Pancreas (tissue), 10 donors: ENCODE measurements around the gene SMARCD1. TPM values are rescaled to one million over a fixed set of nuclear protein-coding genes. Genes with fewer than 3 reads are reported as not detected.
"Not testable (repeated sequence)": the region's sequence is repeated elsewhere in the genome, so short reads cannot be mapped to it uniquely, and the experiment has no call there.

Experiments
- ATAC-seq, 4 donors: fragments of 200-7000 bp; cut with Tn5 transposase; one replicate each; pipeline versions ENCODE4 v1.8.0 to v1.9.1; 2020; ENCODE audit warnings: mild to moderate bottlenecking in 4 of 4, moderate library complexity in 4 of 4
- DNase-seq, 6 donors: peaks; one replicate each; pipeline ENCODE4 v3.0.0-alpha.2; 2020
- FAIRE-seq: peaks from 2 replicates; lab custom pipeline; 2012; peaks lifted over from hg19 to GRCh38; lab: Jason Lieb, UNC
- H3K27ac ChIP-seq, 4 donors: fragments of 200-600 bp; sonication (generic); 1 replicate in 3 of 4; 2 replicates in 1 of 4; pipeline versions ENCODE4 v1.5.0 to v1.8.0; 2020
- H3K27me3 ChIP-seq, 4 donors: fragments of 200-600 bp; one replicate each; pipeline ENCODE4 v1.8.0; 2021
- H3K36me3 ChIP-seq, 3 donors: fragments of 200-600 bp; sonication (generic) in 1 of 3; one replicate each; pipeline versions ENCODE4 v1.5.0 to v1.8.0; 2020 to 2021
- H3K4me1 ChIP-seq, 3 donors: fragments of 200-600 bp; one replicate each; pipeline ENCODE4 v1.8.0; 2021
- H3K4me3 ChIP-seq, 4 donors: fragments of 200-600 bp; sonication (generic) in 2 of 4; one replicate each; pipeline versions ENCODE4 v1.5.0 to v1.8.0; 2020 to 2021
- H3K9me3 ChIP-seq, 4 donors: fragments of 200-600 bp; one replicate each; pipeline ENCODE4 v1.8.0; 2021
- WGBS, 2 donors: extraction: QIAGEN DNeasy Blood & Tissue Kit; methylation state at CpG; one replicate each; pipeline ENCODE4 v1.1.7; 2013; 5-methylcytosine and 5-hydroxymethylcytosine counted together
- intact Hi-C, 3 donors: fragments of 100-400 bp; cut with DNase I; formaldehyde crosslinking; loops; one replicate each; pipeline versions ENCODE4 v1.11.1 to v1.14.2; 2022
- polyA plus RNA-seq, 2 donors: library from polyadenylated mRNA; stranded (reverse); fragments of 200-250 nt; gene quantifications; one replicate each; pipeline ENCODE4 v1.2.3, GENCODE V29; 2013
- total RNA-seq, 6 donors: library from RNA; stranded (reverse); fragmentation: NEBNext Ultra II Directional in 4 of 6; extraction: Animal tissue kit (Norgen Biotek cat#: 25700) in 4 of 6; gene quantifications; one replicate each; pipeline versions ENCODE4 v1.2.1 to v1.2.4, GENCODE V29; 2021 to 2023
- TF ChIP-seq, protein P1 (sequence below), 4 donors: fragments of 200-600 bp; sonication (generic) in 3 of 4; IDR thresholded peaks; one replicate each; pipeline versions ENCODE4 v1.5.0 to v1.8.0; 2021; ENCODE audit warnings: antibody characterized with exemption in 4 of 4
- donor health status: healthy with polysubstance abuse.
- donor health status: DM: no; HTN: no; CAD: no; lungs with moderate emphysema.
- donor health status: DM: no; HTN: no; CAD: no.
- donor health status: control.
- donor health status: control.
- donor health status: Bipolar disorder and iron deficiency.
- donor health status: DM: yes; HTN: yes; CAD: no.
- donor health status: DM: no; HTN: no; CAD: no.
- donor health status: DM: no; HTN: no; CAD: no.
- donor health status: DM: yes; HTN: yes; CAD: no.

SMARCD1 gene
- total and polyA plus RNA-seq, 8 donors: 12.5 to 22.8 (median 15.4) TPM

DNA sequence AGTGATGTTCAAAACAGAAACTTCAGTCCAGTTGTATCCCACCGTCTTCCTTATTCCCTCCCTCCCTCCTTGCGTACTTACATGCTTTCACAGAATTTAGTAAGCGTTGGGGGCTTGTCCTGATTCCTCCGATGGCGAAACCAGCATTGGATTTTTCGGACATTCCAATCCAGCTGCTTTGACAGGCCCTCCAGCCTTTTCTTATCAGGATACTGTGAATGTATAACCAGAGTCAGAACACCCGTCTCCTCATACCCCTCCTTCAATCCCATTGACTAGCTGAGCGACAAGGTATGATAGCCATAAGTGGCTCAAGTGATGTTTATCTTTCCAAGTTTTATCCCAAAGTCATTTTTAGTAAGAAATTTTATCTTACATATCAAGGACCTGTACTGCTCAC lies 57.9 kb downstream of the SMARCD1 start:
- FAIRE-seq (no peak), ATAC-seq (peak in 1 of 4 donors; percentile 59), DNase-seq (no peak)
- TF ChIP-seq, protein P1, sequence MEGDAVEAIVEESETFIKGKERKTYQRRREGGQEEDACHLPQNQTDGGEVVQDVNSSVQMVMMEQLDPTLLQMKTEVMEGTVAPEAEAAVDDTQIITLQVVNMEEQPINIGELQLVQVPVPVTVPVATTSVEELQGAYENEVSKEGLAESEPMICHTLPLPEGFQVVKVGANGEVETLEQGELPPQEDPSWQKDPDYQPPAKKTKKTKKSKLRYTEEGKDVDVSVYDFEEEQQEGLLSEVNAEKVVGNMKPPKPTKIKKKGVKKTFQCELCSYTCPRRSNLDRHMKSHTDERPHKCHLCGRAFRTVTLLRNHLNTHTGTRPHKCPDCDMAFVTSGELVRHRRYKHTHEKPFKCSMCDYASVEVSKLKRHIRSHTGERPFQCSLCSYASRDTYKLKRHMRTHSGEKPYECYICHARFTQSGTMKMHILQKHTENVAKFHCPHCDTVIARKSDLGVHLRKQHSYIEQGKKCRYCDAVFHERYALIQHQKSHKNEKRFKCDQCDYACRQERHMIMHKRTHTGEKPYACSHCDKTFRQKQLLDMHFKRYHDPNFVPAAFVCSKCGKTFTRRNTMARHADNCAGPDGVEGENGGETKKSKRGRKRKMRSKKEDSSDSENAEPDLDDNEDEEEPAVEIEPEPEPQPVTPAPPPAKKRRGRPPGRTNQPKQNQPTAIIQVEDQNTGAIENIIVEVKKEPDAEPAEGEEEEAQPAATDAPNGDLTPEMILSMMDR (IDR thresholded peaks at IDR 0.05): no peak
- 54 to 56% methylated on average over 8 of the region's 8 CpGs for WGBS, 2 donors
- Histone ChIP-seq H3K4me3 (no peak overlapping the region), H3K9me3 (no peaks in the 10 kb centered on the region), H3K27me3 (no peaks in the 10 kb centered on the region), H3K36me3 (peaks cover 0 to 8% (median 0%) of the 10 kb centered on the region in 3 donors), H3K27ac (peak overlapping the region in 1 of 4 donors; percentile 0), H3K4me1 (no peaks in the 10 kb centered on the region)
- intact Hi-C loops: no loop called here

DNA sequence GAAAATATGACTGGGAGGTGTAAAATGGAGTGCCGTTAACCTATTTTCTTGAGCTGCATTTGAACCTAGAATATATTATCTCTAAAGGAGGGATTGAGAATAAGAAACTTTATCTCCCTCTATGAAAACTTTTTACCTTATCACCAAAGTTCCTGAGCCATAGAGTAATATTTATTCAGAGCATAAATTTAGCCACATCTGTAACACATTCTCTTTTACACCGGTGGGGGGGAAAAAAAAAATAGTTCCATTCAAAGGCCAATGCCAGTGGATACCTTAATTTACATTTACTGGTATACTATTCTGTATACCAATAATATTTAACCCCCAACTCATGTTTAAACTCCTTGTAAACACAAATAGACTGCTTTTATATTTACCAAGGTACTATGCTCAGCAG lies 60.3 kb downstream of the SMARCD1 start:
- intact Hi-C loops: no loop called here
- WGBS, 2 donors: 46 to 54% methylated on average over 2 of the region's 2 CpGs
- no peak overlapping the region for H3K4me3 ChIP-seq
- H3K9me3 ChIP-seq: no peaks in the 10 kb centered on the region
- H3K27me3 ChIP-seq: no peaks in the 10 kb centered on the region
- no peak for DNase-seq
- no peaks in the 10 kb centered on the region for H3K4me1 ChIP-seq
- no peak for FAIRE-seq
- H3K27ac ChIP-seq: no peak overlapping the region
- no peak for ATAC-seq
- H3K36me3 ChIP-seq: peaks cover 0 to 8% (median 0%) of the 10 kb centered on the region in 3 donors
- TF ChIP-seq, protein P1 (IDR thresholded peaks at IDR 0.05): no peak

DNA sequence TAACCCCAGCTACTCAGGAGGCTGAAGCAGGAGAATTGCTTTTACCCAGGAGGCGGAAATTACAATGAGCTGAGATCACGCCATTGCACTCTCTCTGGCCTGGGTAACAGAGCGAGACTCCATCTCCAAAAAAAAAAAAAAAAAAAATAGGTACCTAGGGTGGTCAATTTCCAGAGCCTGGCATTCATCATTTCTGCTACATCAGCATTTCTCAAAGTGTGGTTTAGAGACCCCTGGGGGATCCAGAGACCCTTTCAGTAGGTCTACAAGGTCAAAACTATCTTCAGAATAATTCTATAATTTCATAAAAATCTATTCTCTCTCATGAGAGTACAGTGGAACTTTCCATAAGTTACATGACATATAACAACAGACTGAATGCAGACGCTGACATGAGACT lies 62.1 kb downstream of the SMARCD1 start:
- H3K9me3 ChIP-seq: no peaks in the 10 kb centered on the region
- H3K27ac ChIP-seq: no peak overlapping the region
- no peaks in the 10 kb centered on the region for H3K4me1 ChIP-seq
- no peak overlapping the region for H3K4me3 ChIP-seq
- DNase-seq (no peak), ATAC-seq (no peak), FAIRE-seq (no peak)
- 95 to 97% methylated on average over 4 of the region's 4 CpGs for WGBS, 2 donors
- no peaks in the 10 kb centered on the region for H3K36me3 ChIP-seq
- TF ChIP-seq, protein P1 (IDR thresholded peaks at IDR 0.05): no peak
- no peaks in the 10 kb centered on the region for H3K27me3 ChIP-seq
- intact Hi-C loops: no loop called here

DNA sequence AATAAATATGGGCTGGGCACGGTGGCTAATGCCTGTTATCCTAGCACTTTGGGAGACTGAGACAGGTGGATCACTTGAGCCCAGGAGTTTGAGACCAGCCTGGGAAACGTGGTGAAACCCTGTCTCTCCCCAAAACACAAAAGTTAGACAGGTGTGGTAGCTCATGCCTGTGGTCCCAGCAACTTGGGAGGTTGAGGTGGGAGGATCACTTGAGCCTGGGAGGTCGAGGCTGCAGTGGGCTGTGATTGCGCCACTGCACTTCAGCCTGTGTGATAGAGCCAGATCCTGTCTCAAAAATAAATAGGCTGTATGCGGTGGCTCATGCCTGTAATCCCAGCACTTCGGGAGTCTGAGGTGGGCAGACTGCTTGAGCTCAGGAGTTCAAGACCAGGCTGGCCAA lies 62.9 kb downstream of the SMARCD1 start:
- not testable (repeated sequence) for DNase-seq, ATAC-seq
- WGBS, 2 donors: 88 to 89% methylated on average over 6 of the region's 6 CpGs

DNA sequence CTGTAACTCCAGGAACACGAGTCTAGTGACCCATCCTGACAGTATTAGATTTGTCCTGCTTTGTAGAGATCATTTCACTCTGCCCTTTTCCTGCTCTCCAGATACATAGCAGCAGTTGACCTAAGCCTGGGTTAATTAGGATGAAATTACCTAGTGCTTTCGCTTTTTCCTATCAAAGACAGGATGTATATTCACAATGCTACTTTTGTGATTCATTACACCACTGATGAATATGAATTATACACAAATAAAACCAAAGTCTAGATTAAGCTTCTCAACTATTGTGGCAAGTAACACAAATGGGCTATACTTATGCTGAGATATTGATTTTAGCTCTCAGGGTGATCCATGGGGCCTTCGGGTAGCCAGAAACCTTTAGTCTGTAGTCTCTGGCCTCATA lies 64.2 kb downstream of the SMARCD1 start:
- intact Hi-C loops: no loop called here

More for the DNA sequence above, 62.9 kb downstream of the SMARCD1 start:
- FAIRE-seq, H3K36me3 ChIP-seq, H3K27ac ChIP-seq, H3K4me1 ChIP-seq, H3K4me3 ChIP-seq, intact Hi-C loops, H3K27me3 ChIP-seq, H3K9me3 ChIP-seq: not testable (repeated sequence)

More for the DNA sequence above, 64.2 kb downstream of the SMARCD1 start:
- Histone ChIP-seq H3K27ac (no peak overlapping the region), H3K36me3 (no peaks in the 10 kb centered on the region), H3K4me3 (no peak overlapping the region), H3K27me3 (no peaks in the 10 kb centered on the region), H3K4me1 (no peaks in the 10 kb centered on the region), H3K9me3 (no peaks in the 10 kb centered on the region)
- TF ChIP-seq, protein P1 (IDR thresholded peaks at IDR 0.05): no peak
- no peak for FAIRE-seq
- no peak for ATAC-seq
- WGBS, 2 donors: 67 to 74% methylated on average over 3 of the region's 3 CpGs
- DNase-seq: no peak

Other genes with a start within 250 kb of the SMARCD1 start
- gene BCDIN3D, start 242.2 kb upstream of the SMARCD1 start, total RNA-seq: 1 to 10 TPM; 2.1 to 4.8 (median 3.8) TPM
- 1 to 10 TPM; 2.0 to 2.5 TPM for gene BCDIN3D, start 242.2 kb upstream of the SMARCD1 start, polyA plus RNA-seq
- gene FAIM2, start 181.4 kb upstream of the SMARCD1 start, total RNA-seq: 1 to 10 TPM in 1 of 6 donors, under 1 TPM in 5; 0.14 to 2.1 (median 0.27) TPM
- 1 to 10 TPM in 1 of 2 donors, under 1 TPM in 1; 0.84 to 1.5 TPM for gene FAIM2, start 181.4 kb upstream of the SMARCD1 start, polyA plus RNA-seq
- gene AQP2, start 134.6 kb upstream of the SMARCD1 start, total RNA-seq: under 1 TPM in 2 of 6 donors, not detected in 4; 0.06 to 0.12 TPM
- gene AQP2, start 134.6 kb upstream of the SMARCD1 start, polyA plus RNA-seq: under 1 TPM in 1 of 2 donors, not detected in 1; 0.31 TPM
- 1 to 10 TPM in 2 of 6 donors, under 1 TPM in 4; 0.41 to 2.6 (median 0.91) TPM for gene AQP5, start 123.5 kb upstream of the SMARCD1 start, total RNA-seq
- 1 to 10 TPM; 2.5 to 2.8 TPM for gene AQP5, start 123.5 kb upstream of the SMARCD1 start, polyA plus RNA-seq
- under 1 TPM in 2 of 6 donors, not detected in 4; 0.06 to 0.09 TPM for gene AQP6, start 112.4 kb upstream of the SMARCD1 start, total RNA-seq
- under 1 TPM; 0.19 to 0.31 TPM for gene AQP6, start 112.4 kb upstream of the SMARCD1 start, polyA plus RNA-seq
- gene RACGAP1, start 59.8 kb upstream of the SMARCD1 start, total RNA-seq: 1 to 10 TPM; 1.1 to 6.3 (median 2.8) TPM
- 1 to 10 TPM in 1 of 2 donors, under 1 TPM in 1; 0.72 to 1.9 TPM for gene RACGAP1, start 59.8 kb upstream of the SMARCD1 start, polyA plus RNA-seq
- gene ASIC1, start 27.7 kb upstream of the SMARCD1 start, total RNA-seq: 1 to 10 TPM in 1 of 6 donors, under 1 TPM in 5; 0.14 to 1.0 (median 0.55) TPM
- 1 to 10 TPM in 1 of 2 donors, under 1 TPM in 1; 0.38 to 1.0 TPM for gene ASIC1, start 27.7 kb upstream of the SMARCD1 start, polyA plus RNA-seq
- gene GPD1, start 18.7 kb downstream of the SMARCD1 start, total RNA-seq: 10 to 100 TPM in 1 of 6 donors, 1 to 10 TPM in 1, under 1 TPM in 4; 0.75 to 14.2 (median 0.90) TPM
- gene GPD1, start 18.7 kb downstream of the SMARCD1 start, polyA plus RNA-seq: 10 to 100 TPM in 1 of 2 donors, 1 to 10 TPM in 1; 8.4 to 11.3 TPM
- gene COX14, start 26.9 kb downstream of the SMARCD1 start, total RNA-seq: 10 to 100 TPM; 16.8 to 29.3 (median 20.9) TPM
- gene COX14, start 26.9 kb downstream of the SMARCD1 start, polyA plus RNA-seq: 10 to 100 TPM; 36.5 to 62.0 TPM
- gene CERS5, start 82.0 kb downstream of the SMARCD1 start, total RNA-seq: 10 to 100 TPM; 12.9 to 22.8 (median 15.6) TPM
- 10 to 100 TPM; 48.0 to 84.3 TPM for gene CERS5, start 82.0 kb downstream of the SMARCD1 start, polyA plus RNA-seq
- gene LIMA1, start 198.2 kb downstream of the SMARCD1 start, total RNA-seq: 10 to 100 TPM; 17.6 to 50.3 (median 27.2) TPM
- gene LIMA1, start 198.2 kb downstream of the SMARCD1 start, polyA plus RNA-seq: 10 to 100 TPM; 19.8 to 24.1 TPM